ENCODE results near the gene CALD1.

The CALD1 gene

GRCh38 chr7:134903073-134903790 is 123.8 kb downstream of the CALD1 start:
- no peak for DNase-seq (ENCODE audit: low read depth)
- no peak for TF ChIP-seq CTCF (IDR thresholded peaks at IDR 0.05; ENCODE audit: control insufficient read depth, insufficient read depth, low read depth, low read length, missing control alignments)
- H3K4me3 ChIP-seq (ENCODE audit: control insufficient read depth, low read depth, low read length) = no peak overlapping the region

GRCh38 chr7:134905375-134905774 is 125.9 kb downstream of the CALD1 start:
- peak; percentile 55 for TF ChIP-seq CTCF (IDR thresholded peaks at IDR 0.05; ENCODE audit: control insufficient read depth, insufficient read depth, low read depth, low read length, missing control alignments)
- DNase-seq (ENCODE audit: low read depth) = peak; percentile 83
- no peak overlapping the region for H3K4me3 ChIP-seq (ENCODE audit: control insufficient read depth, low read depth, low read length)

- no peak overlapping the region for H3K4me3 ChIP-seq (ENCODE audit: control insufficient read depth, low read depth, low read length)
- DNase-seq (ENCODE audit: low read depth) = no peak
- no peak for TF ChIP-seq CTCF (IDR thresholded peaks at IDR 0.05; ENCODE audit: control insufficient read depth, insufficient read depth, low read depth, low read length, missing control alignments)
Observed at GRCh38 chr7:134907000-134907399, 127.6 kb downstream of the CALD1 start.

- no peak for DNase-seq (ENCODE audit: low read depth)
- no peak overlapping the region for H3K4me3 ChIP-seq (ENCODE audit: control insufficient read depth, low read depth, low read length)
- no peak for TF ChIP-seq CTCF (IDR thresholded peaks at IDR 0.05; ENCODE audit: control insufficient read depth, insufficient read depth, low read depth, low read length, missing control alignments)
Observed at GRCh38 chr7:134907639-134908038, 128.2 kb downstream of the CALD1 start.

- TF ChIP-seq CTCF (IDR thresholded peaks at IDR 0.05; ENCODE audit: control insufficient read depth, insufficient read depth, low read depth, low read length, missing control alignments) = no peak
- H3K4me3 ChIP-seq (ENCODE audit: control insufficient read depth, low read depth, low read length) = no peak overlapping the region
- no peak for DNase-seq (ENCODE audit: low read depth)
Observed at GRCh38 chr7:134908289-134908688, 128.9 kb downstream of the CALD1 start.

- H3K4me3 ChIP-seq (ENCODE audit: control insufficient read depth, low read depth, low read length) = no peak overlapping the region
- TF ChIP-seq CTCF (IDR thresholded peaks at IDR 0.05; ENCODE audit: control insufficient read depth, insufficient read depth, low read depth, low read length, missing control alignments) = no peak
- no peak for DNase-seq (ENCODE audit: low read depth)
Observed at GRCh38 chr7:134910214-134910890, 130.9 kb downstream of the CALD1 start.
